ENCODE measurements around the gene FAAP100.
"Not testable (repeated sequence)": the region's sequence is repeated elsewhere in the genome, so short reads cannot be mapped to it uniquely, and the experiment has no call there.

FAAP100 gene

DNA sequence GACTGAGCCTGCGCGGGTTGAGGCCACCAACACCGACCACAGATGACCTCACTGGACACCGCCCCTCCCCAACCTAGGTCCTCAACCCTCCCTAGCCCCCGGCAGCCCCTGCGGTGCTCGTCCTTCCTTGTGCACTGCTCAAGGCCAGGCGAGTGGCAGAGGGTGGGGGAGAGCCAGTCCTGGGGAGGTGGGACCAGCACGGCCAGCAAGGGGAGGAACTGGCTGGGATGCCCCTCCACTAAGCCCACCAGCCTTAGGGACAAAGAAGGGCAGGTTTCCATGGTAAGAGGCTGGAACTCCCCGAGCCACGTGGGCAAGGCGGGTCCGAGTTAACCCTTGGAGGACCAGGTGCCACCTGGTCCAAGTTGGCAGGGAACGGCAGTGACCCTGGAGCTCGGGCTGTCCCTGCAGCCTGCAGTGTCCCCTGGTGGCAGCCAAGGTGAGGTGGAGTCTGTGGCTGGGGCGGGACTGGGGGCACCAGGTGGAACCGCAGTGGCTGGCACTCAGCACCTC lies 14.8 kb downstream of the FAAP100 start:
- no peak for DNase-seq (ENCODE audit: low read depth)

DNA sequence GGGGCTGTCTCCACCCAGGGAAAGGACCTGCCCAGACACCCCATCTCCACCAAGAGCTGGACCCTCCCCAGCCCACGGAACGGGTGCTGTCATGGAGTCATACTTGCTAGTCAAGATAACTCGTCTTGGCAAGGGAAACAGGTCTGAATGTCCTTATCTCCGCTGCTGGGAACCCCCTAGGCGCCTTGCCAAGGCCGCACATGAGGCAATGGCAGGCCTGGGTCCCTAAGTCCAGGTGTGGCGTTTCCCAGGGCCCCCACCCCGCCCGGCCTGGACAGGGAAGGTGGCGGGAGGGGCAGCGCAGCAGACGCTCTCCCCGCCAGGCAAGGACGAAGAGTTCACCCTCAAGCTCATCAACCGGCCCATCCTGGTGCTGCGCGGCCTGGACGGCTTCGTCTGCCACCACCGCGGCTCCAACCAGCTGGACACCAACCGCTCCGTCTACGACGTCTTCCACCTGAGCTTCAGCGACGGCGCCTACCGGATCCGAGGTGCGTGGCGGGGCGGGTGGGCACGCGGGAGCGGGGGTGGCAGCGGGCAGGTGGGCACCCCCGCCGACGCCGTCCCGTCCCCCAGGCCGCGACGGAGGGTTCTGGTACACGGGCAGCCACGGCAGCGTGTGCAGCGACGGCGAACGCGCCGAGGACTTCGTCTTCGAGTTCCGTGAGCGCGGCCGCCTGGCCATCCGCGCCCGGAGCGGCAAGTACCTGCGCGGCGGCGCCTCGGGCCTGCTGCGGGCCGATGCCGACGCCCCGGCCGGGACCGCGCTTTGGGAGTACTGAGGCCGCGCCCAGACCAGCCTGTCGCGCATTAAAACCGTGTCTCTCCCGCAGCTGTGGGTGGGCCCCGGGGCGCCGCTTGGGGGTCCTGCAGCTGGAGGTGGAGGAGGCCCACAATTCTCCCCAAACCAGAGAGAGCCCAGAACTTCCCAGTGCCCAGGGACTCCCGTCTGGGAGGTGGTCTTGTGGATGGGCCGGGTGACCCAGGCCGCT lies 15.6 kb downstream of the FAAP100 start:
- DNase-seq (ENCODE audit: low read depth), result no peak

DNA sequence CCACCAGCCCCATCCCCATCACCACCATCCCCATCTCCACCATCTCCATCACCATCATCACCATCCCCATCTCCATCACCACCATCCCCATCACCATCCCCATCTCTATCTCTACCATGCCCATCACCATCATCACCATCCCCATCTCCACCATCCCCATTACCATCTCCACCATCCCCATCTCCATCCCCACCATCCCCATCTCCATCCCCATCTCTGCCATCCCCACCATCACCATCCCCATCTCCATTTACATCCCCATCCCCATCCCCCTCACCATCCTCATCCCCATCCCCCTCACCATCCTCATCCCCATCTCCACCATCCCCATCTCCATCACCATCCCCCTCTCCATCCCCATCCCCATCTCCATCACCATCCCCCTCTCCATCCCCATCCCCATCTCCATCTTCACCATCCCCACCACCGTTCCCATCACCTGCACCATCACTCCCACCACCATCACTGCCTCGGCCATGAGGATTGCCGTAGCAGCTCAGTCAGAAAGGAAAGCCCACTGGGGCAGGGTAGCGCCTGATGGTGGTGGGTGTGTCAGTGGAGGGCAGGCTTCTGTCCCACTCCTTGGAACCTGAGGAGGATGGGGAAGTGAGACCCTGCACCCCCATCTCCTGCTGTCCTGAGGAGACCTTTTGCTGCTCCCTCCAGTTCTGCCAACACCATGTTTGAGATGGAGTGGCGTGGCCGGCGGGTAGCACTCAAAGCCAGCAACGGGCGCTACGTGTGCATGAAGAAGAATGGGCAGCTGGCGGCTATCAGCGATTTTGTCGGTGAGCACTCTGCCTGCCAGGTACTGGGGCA lies 16.5 kb downstream of the FAAP100 start:
- no peak for DNase-seq (ENCODE audit: low read depth)

DNA sequence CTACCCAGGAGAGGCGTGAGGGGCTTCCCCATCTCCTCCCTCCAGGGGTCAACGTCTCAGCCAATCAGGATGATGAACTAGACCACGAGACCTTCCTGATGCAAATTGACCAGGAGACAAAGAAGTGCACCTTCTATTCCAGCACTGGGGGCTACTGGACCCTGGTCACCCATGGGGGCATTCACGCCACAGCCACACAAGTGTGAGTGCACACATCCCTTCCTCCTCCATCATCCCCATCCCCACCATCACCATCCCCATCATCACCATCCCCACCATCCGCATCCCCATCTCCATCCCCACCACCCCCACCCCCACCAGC lies 17.2 kb downstream of the FAAP100 start:
- DNase-seq (ENCODE audit: low read depth), result no peak

DNA sequence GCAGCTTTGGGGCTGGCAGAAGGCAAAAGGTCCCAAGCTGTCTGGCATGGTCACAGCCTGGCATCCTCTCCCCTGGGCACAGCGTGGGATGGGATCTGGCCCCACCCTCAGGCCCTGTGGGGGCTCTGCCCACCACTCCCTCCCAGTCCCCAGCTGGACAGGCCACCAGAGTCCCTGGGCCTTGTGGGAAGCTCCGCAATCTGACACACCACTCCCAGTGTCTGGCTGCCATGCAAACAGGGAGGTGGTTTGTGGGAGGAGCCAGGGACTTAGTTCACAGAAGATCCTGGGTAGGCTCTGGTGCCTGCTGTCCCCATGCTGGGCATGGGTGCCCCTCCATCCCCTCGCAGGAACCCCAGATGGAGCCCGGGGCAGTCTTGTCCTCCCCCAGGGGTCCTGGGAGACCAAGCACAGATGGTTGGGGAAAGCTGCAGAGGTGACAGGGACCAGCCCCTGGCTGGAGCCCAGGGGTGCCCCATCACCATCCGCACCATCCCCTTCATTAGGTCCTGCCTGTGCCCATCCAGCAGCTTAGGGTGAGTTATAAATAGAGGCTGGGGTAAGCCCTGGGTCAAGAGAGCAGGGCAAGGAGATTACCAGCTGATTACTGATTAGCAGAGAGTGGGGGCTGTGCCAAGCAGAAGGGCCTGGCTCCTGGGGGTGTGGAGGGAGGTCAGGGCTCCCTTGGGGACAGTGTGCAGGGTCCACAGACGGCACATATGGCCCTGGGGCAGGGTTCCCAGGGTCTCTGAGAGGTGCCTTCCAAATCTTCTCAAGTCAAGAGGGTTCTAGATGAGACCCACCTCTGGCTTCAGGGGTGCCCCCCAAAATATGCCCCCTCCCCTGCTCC lies 17.8 kb downstream of the FAAP100 start:
- no peak for DNase-seq (ENCODE audit: low read depth)

DNA sequence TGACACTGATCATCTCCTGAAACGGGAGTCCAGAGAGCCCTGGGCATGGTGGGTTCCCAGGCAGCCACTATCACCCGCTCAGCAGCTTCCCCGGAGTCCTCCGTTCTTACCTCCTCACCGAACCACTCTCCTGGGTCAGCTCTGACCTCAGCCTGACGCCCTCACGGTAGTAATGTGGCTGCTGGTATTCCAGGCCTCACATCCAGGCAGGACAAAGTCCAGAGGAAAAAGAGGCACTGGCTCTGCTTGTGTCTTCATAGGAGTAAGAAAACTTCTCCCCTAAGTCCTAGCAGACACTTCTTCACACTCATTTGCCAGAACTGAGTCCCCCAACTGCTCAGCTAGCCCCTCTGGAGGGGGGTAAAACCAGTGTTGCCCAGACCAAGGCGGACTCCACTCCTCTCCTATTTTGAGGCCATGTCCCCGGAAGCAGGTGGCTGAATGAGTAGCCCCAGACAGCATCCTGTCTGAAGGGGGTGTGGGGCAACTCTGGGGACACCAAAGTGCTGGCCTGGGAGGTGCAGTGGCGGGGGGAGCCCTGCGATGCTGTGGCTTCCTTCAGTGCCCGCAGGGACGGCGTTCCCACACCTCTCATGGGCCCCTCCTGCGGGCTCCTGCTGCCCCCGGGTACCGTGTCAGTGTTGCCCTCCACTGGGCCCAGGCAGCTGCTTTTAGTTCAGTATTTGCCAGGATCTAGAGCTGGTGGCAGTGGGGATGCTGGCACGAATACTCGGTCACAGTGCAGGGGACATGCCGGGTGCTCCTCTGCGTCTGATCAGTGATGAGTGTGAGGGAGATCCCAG lies 18.6 kb downstream of the FAAP100 start:
- DNase-seq (ENCODE audit: low read depth), result no peak

DNA sequence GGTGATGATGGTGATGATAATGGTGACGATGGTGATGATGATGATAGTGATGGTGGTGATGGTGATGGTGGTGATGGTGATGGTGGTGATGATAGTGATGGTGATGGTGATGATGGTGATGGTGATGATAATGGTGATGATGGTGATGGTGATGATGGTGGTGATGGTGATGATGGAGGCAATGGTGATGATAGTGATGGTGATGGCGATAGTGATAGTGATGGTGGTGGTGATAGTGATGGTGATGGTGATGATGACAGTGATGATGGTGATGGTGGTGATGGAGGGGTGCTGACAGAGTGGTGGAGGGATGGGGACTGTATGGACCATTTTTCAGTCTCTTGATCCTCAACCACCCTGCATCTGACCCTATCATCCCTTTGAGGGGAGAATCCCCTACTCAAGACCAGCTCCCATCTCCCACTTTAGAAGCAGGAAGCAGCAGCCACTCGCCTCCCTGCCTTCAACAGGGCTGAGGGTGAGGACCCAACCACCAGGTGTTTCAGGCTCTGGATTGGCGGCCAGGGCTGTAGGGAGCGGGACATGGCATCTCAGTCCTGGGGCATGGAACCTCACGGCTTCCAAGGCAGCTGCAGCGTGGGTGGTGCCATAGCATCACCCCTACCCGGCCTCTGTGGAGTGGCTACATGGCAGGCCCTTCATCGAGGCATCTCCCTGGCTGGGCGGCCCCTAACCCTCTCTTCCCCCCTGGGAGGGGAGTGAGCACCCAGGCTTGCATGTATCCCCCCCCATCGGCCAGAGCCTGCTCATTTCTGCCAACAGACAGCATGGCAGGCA lies 19.5 kb downstream of the FAAP100 start:
- no peak for DNase-seq (ENCODE audit: low read depth)

DNA sequence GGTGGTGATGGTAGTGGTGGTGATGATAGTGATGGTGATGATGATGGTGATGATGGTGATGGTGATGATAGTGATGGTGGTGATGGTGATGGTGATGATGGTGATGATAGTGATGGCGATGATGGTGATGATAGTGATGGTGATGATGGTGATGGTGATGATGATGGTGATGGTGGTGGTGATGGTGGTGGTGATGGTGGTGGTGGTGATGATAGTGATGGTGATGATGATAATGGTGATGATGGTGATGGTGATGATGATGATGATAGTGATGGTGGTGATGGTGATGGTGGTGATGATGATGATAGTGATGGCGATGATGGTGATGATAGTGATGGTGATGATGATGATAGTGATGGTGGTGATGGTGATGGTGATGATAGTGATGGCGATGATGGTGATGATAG lies 20.2 kb downstream of the FAAP100 start:
- not testable (repeated sequence) for DNase-seq (ENCODE audit: low read depth)

DNA sequence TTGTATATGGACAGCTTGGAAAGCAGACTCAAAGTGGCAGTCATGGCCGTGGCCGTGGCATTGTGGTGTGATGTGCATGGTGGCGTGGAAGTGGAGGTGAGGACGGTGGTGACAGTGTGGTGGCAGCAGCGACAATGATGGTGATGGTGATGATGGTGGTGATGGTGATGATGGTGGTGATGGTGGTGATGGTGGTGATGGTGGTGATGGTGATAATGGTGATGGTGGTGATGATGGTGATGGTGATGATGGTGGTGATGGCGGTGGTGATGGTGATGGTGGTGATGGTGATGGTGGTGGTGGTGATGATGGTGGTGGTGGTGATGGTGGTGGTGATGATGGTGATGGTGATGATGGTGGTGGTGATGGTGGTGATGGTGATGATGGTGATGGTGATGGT lies 21.1 kb downstream of the FAAP100 start:
- DNase-seq (ENCODE audit: low read depth), result not testable (repeated sequence)

DNA sequence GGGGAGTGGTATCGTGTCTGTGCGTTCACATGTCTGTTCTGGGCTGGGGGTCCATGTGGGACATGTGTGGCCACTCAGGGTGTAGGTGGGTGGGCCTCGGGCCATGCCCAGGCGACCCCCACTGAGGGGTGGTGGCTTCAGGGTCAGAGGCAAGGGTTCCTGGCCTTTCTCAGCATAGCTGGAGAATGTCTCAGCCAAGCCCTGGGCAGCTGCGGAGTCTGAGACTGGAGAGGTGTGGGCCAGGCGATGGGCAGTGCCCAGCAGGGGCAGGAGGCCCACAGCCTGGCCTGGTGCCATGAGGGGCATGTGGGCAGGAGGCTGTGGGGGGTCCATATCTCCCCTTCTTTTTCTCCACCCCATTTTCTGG lies 22.7 kb downstream of the FAAP100 start:
- no peak for DNase-seq (ENCODE audit: low read depth)

DNA sequence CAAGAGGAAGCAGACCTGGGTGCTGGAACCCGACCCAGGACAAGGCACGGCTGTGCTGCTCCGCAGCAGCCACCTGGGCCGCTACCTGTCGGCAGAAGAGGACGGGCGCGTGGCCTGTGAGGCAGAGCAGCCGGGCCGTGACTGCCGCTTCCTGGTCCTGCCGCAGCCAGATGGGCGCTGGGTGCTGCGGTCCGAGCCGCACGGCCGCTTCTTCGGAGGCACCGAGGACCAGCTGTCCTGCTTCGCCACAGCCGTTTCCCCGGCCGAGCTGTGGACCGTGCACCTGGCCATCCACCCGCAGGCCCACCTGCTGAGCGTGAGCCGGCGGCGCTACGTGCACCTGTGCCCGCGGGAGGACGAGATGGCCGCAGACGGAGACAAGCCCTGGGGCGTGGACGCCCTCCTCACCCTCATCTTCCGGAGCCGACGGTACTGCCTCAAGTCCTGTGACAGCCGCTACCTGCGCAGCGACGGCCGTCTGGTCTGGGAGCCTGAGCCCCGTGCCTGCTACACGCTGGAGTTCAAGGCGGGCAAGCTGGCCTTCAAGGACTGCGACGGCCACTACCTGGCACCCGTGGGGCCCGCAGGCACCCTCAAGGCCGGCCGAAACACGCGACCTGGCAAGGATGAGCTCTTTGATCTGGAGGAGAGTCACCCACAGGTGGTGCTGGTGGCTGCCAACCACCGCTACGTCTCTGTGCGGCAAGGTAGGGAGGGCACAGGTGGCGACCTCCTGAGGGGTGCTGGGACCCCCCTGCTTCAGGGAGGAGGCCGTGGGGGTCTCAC lies 23.3 kb downstream of the FAAP100 start:
- no peak for DNase-seq (ENCODE audit: low read depth)

DNA sequence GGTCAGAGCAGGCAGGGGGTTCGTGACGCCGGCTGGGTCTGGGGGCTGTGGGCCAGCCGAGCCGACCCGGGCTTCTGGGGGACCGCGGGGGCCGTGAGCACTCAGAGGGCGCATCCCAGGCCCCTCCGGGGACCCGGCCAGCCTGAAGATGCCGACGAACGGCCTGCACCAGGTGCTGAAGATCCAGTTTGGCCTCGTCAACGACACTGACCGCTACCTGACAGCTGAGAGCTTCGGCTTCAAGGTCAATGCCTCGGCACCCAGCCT lies 23.8 kb downstream of the FAAP100 start:
- DNase-seq (ENCODE audit: low read depth), result no peak

DNA sequence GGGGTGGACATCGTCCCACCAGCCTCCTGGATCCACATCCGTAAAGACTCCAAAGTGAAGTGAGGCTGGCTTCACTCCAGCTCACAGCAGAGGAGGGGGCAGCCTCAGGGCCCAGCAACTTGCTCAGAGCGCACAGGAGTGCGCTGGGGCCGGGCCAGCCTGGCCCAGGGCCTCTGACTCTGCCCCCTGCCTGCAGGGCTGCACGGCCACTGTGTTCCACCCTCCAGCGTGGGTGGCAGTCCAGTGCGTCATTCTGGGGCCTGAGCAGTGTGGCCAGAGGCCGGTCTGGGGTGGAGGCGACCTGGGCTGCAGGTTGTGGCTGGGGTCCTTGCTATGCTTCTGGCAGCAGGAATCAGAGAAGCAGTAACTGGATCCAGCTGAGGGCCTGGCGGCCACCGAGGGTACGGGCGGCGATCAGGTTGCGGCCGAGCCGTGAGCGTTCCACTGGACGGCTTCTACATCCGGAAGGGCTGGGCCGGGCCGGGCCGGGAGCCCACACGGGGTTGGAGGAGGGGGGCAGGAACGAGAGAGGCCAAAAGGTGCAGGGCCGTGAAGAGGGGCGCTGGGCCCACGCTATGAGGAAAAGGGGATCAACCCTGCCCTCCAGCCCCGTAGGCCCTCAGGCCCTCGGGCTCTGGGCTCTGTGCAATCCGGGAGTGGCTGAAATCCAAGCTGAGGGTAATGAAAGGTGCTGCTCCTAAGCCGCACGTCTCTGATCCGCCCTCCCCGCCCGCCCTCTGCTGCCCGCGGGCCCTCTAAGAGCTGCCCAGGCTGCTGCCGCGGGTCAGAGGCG lies 24.4 kb downstream of the FAAP100 start, which contains the start of gene FSCN2:
FSCN2 (plus strand) TSS at position 787 of the 793 bp plus-strand sequence. CDS start 155 bp downstream, outside the sequence.
- DNase-seq (ENCODE audit: low read depth), result no peak

DNA sequence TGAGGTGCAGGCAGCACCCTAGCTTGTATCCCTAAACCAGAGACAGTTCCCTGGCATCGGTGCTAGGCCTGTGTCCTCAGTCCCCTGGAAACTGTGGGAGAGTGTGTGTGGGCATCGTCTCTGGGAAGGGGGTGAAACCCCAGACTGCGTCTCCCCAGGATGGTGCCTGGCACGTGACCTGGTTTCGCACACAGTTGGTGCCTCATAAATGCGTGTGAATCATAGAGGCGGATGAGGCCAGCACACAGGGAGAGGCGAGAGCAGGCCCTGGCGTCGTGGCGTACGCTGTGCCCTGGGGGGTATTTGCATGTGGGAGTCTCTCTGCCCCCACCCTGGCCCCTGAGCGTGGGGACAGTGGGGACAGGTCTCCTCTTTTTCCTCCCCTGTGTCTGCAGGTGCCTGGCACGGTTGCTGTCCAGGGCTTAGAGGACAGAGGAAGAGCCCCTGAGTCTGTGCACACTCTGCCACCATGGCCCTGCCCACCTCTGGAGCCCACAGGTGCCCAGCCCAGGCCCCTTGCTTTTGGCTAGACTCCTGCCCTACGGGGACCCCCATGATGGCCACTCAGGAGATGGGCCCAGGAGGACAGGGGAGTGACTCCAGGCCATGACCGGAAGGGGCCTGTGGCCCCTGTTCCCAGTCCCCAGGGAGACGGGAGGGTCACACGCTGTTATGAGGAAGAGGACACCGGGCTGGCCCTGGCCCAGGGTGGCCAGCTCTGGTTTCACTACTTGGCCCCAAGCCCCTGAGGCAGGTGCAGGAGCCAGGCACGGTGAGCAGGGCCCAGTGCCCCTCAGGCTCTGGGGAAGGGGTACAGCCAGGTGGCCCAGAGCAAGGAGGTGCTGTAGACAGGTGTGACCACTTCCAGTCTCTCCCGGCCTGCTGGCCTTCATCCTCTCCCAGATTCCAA lies 25.2 kb downstream of the FAAP100 start:
- DNase-seq (ENCODE audit: low read depth), result no peak

DNA sequence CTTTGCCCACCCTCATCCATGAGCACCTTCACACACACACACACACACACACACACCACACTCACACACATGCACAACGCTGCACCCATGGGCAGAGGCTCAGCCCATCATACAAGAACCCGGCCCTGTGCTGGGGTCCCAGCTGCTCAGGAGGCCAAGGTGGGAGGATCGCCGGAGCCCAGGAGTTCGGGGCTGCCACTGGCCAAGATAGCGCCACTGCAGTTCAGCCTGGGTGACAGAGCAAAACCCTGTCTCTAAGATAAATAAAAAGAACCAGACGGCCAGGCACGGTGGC lies 27.3 kb downstream of the FAAP100 start:
- DNase-seq (ENCODE audit: low read depth), result no peak

DNA sequence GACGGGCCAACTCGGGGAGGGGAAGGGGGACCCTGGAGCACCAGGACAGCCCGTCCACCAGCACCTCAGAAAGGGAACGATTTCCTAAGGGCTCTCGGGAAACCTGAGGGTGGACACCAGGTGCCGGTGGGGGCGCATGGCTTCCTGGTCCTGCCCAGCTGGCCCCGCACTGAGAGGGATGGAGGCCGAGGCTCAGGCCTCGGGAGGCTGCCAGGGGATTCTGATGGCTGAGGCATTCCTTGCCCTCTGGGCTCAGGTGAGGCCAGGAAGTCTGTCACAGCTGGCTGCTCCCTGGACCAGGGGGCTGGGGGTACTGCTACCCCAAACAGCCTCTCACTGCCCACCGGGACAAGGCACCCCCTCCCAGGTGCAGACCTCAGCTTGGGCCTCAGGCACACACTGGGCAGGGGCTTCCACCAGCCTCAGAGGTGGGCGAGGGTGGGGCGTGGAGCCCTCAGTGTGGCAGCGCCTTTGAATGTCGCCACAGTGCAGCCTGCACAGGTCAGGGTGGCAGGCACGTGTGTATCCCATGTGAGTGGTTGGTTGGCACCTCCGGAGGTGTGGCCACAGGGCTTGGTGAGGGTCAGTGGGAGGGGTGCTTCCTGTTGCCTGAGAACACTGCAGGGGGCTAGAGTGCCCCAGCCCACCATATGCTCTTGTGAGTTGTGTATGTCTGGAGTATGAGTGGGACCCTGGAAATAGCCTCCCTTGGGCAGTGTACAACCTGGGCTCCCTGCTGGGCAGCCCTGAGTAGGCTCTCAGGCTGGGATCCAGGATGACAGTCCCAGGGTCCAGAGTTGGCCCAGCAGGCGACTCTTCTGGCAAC lies 27.9 kb downstream of the FAAP100 start:
- DNase-seq (ENCODE audit: low read depth), result no peak

DNA sequence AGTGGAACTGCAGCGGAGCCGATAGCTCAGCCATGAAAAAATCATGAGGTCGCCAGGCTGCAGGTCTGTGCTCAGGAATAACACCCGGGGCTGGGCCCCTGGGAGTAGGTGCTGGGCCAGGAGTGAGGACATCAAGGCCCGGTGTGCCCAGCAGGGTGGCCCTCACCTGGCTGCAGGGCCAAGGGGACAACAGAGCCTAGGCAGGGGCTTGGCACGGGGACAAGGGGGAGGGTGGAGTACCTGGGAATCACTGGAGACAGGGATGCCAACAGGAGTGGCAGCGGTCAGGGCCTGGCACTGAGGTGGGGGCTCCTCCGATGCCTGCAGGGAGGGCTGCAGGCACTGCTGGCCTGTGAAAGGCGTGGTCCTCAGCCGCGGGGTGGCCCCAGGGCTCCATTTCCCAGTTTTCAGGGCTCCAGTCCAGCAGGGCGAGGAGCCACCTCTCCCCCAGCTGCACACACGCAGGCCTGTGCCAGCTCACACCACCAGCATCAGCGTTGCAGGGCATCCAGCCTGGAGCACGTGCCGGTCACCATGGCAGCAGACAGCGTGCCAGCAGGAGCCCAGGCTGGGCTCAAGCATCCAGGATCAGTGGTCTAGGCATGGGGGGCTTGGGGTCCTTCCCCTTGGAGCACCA lies 28.6 kb downstream of the FAAP100 start:
- no peak for DNase-seq (ENCODE audit: low read depth)
